ENCODE measurements around the gene LCK.

GRCh38 chr1:32331549-32331948, 80.5 kb downstream of the LCK start:
- TF ChIP-seq POLR2A (IDR thresholded peaks at IDR 0.05): no peak
- no peak for TF ChIP-seq CTCF (IDR thresholded peaks at IDR 0.05)
